Thoracic aorta (tissue), 2 donors: ENCODE measurements around the gene ZSCAN23. TPM values are rescaled to one million over a fixed set of nuclear protein-coding genes. Genes with fewer than 3 reads are reported as not detected.
"Not testable (repeated sequence)": the region's sequence is repeated elsewhere in the genome, so short reads cannot be mapped to it uniquely, and the experiment has no call there.

ENCODE experiments used
- ATAC-seq: fragments of 150-250 bp; one replicate; pipeline ENCODE4 v1.8.0; 2017; ENCODE audit warnings: low read depth; ENCODE audit not compliant: insufficient number of reproducible peaks, low FRiP score
- DNase-seq: peaks from one replicate; pipeline ENCODE4 v3.0.0-alpha.2; 2020; ENCODE audit warnings: low spot score
- H3K27ac ChIP-seq, 2 donors: fragments of 200-600 bp; sonication (generic); 1 replicate in 1 of 2; 2 replicates in 1 of 2; pipeline ENCODE4 v1.5.1; 2016; ENCODE audit warnings: mild to moderate bottlenecking in 2 of 2, moderate library complexity in 2 of 2
- H3K27me3 ChIP-seq: fragments of 200-600 bp; sonication (generic); replicated peaks from 2 replicates; pipeline ENCODE4 v1.6.0; 2016; ENCODE audit warnings: mild to moderate bottlenecking; ENCODE audit not compliant: insufficient read depth
- H3K36me3 ChIP-seq: fragments of 200-600 bp; sonication (generic); one replicate; pipeline ENCODE4 v1.5.1; 2016
- H3K4me1 ChIP-seq, 2 donors: fragments of 200-600 bp; sonication (generic); 1 replicate in 1 of 2; 2 replicates in 1 of 2; pipeline versions ENCODE4 v1.5.1 to v1.6.0; 2016; ENCODE audit warnings: low read depth in 2 of 2, mild to moderate bottlenecking in 1 of 2; ENCODE audit not compliant: control insufficient read depth in 1 of 2
- H3K4me3 ChIP-seq: fragments of 200-600 bp; sonication (generic); 2 replicates; pipeline ENCODE4 v1.5.1; 2016; ENCODE audit warnings: mild to moderate bottlenecking
- H3K9me3 ChIP-seq: fragments of 200-600 bp; sonication (generic); 2 replicates; pipeline ENCODE4 v1.5.1; 2016
- CTCF ChIP-seq: fragments of 200-600 bp; sonication (generic); IDR thresholded peaks from one replicate; pipeline ENCODE4 v1.5.1; 2019; ENCODE audit warnings: antibody characterized with exemption
- total RNA-seq, 2 donors: library from RNA; depleted of rRNA; stranded (reverse); fragments of >200 nt; gene quantifications; one replicate each; pipeline versions ENCODE4 v1.1.0 to v1.2.3, GENCODE V29; 2016

The ZSCAN23 gene
- total RNA-seq, 2 donors from 2014 or later = 1.6 to 1.9 TPM

GRCh38 chr6:28474441-28475219, 31.3 kb upstream of the ZSCAN23 start:
- Histone ChIP-seq H3K9me3 (no peaks in the 10 kb centered on the region), H3K27me3 (no peaks in the 10 kb centered on the region), H3K27ac (no peak overlapping the region), H3K4me3 (no peak overlapping the region), H3K36me3 (no peaks in the 10 kb centered on the region), H3K4me1 (no peaks in the 10 kb centered on the region)
- ATAC-seq = no peak
- no peak for TF ChIP-seq CTCF
- DNase-seq = no peak

- not testable (repeated sequence) for H3K4me1 ChIP-seq, H3K9me3 ChIP-seq, H3K4me3 ChIP-seq, H3K27ac ChIP-seq, DNase-seq, H3K36me3 ChIP-seq, H3K27me3 ChIP-seq, ATAC-seq
These were observed 26.0 kb upstream of the ZSCAN23 start for GRCh38 chr6:28469153-28469745.

- Histone ChIP-seq H3K27me3 (no peaks in the 10 kb centered on the region), H3K36me3 (no peaks in the 10 kb centered on the region), H3K4me3 (no peak overlapping the region), H3K9me3 (no peaks in the 10 kb centered on the region), H3K27ac (no peak overlapping the region), H3K4me1 (no peaks in the 10 kb centered on the region)
- ATAC-seq (no peak), DNase-seq (no peak)
- no peak for TF ChIP-seq CTCF
These were observed 24.8 kb upstream of the ZSCAN23 start for GRCh38 chr6:28468056-28468455.

GRCh38 chr6:28462401-28462800, 19.1 kb upstream of the ZSCAN23 start:
- Histone ChIP-seq H3K4me1 (no peaks in the 10 kb centered on the region), H3K36me3 (no peaks in the 10 kb centered on the region), H3K27me3 (no peaks in the 10 kb centered on the region)

GRCh38 chr6:28458568-28458967, 15.3 kb upstream of the ZSCAN23 start:
- no peak for TF ChIP-seq CTCF
- Histone ChIP-seq H3K27me3 (no peaks in the 10 kb centered on the region), H3K9me3 (no peaks in the 10 kb centered on the region), H3K4me3 (no peak overlapping the region), H3K36me3 (no peaks in the 10 kb centered on the region), H3K27ac (no peak overlapping the region), H3K4me1 (no peaks in the 10 kb centered on the region)
- no peak for DNase-seq
- no peak for ATAC-seq

More at GRCh38 chr6:28462401-28462800, 19.1 kb upstream of the ZSCAN23 start:
- no peak for DNase-seq
- no peak for TF ChIP-seq CTCF
- ATAC-seq = no peak
- Histone ChIP-seq H3K27ac (no peak overlapping the region), H3K4me3 (no peak overlapping the region), H3K9me3 (no peaks in the 10 kb centered on the region)
